ENCODE measurements around the gene AIRE.

The AIRE gene

DNA sequence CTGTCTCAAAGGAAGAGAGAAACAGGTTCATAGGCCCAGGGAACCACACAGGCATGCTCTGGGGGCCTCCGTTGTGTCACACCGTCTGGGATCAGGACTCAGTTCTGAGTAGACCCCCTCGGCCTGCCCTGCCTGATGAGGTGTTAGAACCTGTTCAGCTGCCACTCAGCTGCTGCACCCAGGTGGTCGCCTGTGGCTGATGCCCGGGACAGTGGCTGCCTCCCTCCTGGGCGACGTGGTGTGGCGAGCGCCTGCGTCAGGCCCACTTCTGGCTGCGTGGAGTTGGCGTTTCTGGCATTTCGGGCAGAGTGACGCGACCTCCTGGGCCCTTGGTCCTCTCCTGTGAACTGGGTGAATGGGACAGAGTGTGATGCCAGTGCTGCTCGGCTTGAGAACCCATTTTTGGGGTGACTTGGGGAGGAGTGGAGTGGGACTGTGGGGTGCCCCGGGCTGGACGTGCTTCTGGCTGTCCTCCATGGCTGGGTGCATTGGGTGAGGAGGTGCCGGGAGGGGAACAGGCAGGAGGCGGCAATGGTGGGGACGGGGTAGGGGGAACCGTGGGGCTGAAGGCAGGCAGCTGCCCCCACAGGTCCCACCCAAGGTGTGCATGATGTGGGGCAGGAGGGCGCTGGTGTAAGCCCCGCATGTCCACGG is 42.7 kb downstream of the AIRE start:
- Histone ChIP-seq H3K27me3 (ENCODE audit: control insufficient read depth in 1 of 2, insufficient read depth in 2 of 2, low read length in 2 of 2) (no peaks in the 10 kb centered on the region), H3K36me3 (ENCODE audit: control insufficient read depth in 2 of 2, insufficient read depth in 2 of 2, low read length in 2 of 2) (peaks cover 3 to 12% of the 10 kb centered on the region in 2 donors), H3K9me3 (ENCODE audit: control insufficient read depth in 2 of 2, low read length in 2 of 2) (no peaks in the 10 kb centered on the region), H3K9ac (ENCODE audit: low read length in 2 of 2) (no peak overlapping the region), H3K27ac (ENCODE audit: low read length) (no peak overlapping the region), H3K4me3 (ENCODE audit: low read length in 2 of 2) (no peak overlapping the region), H3K4me1 (ENCODE audit: control insufficient read depth, insufficient read depth, low read length) (no peaks in the 10 kb centered on the region)

DNA sequence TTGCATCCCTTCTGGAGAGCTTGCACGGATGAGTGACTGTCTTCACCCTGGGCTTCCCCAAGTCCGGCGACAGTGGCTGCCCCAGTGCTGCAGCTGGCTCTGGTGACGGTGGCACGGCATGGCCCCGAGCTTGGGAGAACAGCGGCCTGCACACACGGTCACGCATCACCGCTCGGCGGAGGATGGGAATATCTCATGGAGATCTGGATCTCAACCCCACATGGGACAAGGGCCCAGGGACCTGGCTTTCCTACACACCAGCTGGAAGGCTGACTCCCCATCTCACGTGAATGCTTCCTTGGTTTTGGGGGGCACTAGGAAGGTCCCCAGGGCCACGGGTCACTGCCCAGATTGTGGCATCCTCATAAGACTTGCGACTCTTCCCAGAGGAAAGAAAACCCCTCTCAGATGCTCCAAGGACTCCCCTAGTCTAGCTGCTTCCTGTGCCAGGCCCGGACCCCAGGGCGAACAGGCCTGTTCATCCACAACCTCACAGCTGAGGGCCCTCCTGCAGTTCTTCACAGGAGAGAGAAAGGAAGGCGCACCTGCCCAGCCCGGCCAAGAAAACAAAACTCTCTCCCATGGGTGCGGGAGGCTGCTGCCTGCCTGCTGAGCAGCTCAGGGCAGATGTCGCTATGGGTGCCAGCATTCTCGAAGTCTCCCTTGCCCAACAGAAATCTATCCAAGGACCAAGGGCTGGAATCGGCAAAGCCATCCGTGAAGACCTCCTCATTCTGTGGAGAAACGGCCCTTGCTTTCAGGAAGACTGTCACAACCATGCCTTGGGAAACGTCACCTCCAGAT is 43.6 kb downstream of the AIRE start:
- Histone ChIP-seq H3K9ac (ENCODE audit: low read length in 2 of 2) (no peak overlapping the region), H3K27ac (ENCODE audit: low read length) (no peak overlapping the region), H3K36me3 (ENCODE audit: control insufficient read depth in 2 of 2, insufficient read depth in 2 of 2, low read length in 2 of 2) (peaks cover 3 to 9% of the 10 kb centered on the region in 2 donors), H3K4me3 (ENCODE audit: low read length in 2 of 2) (no peak overlapping the region), H3K9me3 (ENCODE audit: control insufficient read depth in 2 of 2, low read length in 2 of 2) (no peaks in the 10 kb centered on the region), H3K4me1 (ENCODE audit: control insufficient read depth, insufficient read depth, low read length) (no peaks in the 10 kb centered on the region), H3K27me3 (ENCODE audit: control insufficient read depth in 1 of 2, insufficient read depth in 2 of 2, low read length in 2 of 2) (no peaks in the 10 kb centered on the region)

DNA sequence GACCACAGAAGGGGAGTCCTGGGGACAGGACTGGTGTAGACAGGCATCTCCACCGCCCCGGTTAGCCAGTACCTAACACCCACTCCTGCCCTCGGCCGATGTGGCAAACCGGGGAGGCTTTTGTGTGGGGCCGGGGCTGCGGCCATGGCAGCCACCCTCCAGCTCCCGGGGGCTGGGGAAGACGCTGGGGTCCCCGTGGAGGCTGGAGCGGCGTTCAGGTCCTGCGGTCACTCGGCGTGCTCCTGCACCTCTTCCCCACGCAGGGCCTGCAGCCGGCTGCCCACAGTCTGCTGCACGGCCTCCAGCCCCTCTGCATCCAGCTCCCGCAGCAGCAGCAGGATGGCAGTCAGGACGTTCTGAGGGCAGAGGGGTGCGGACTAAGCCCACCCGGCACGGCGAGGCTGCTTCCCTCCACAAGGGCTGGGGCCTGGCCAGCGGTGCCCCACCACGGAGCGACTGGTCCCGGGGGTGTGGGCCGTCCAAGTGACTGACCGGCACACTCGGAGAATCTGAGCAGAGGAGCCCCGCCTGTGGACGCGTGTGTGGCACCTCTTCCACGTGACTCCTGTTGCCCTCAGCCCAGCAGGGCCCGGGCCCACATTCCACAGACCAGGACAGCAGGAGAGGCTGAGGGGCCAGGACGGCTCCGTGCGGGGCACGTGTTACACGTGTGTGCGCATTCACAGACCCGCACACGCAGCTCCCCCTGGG is 44.5 kb downstream of the AIRE start:
- Histone ChIP-seq H3K36me3 (ENCODE audit: control insufficient read depth in 2 of 2, insufficient read depth in 2 of 2, low read length in 2 of 2) (peaks cover 3 to 4% of the 10 kb centered on the region in 2 donors), H3K4me3 (ENCODE audit: low read length in 2 of 2) (no peak overlapping the region), H3K9ac (ENCODE audit: low read length in 2 of 2) (no peak overlapping the region), H3K9me3 (ENCODE audit: control insufficient read depth in 2 of 2, low read length in 2 of 2) (no peaks in the 10 kb centered on the region), H3K27me3 (ENCODE audit: control insufficient read depth in 1 of 2, insufficient read depth in 2 of 2, low read length in 2 of 2) (no peaks in the 10 kb centered on the region), H3K27ac (ENCODE audit: low read length) (no peak overlapping the region), H3K4me1 (ENCODE audit: control insufficient read depth, insufficient read depth, low read length) (no peaks in the 10 kb centered on the region)

DNA sequence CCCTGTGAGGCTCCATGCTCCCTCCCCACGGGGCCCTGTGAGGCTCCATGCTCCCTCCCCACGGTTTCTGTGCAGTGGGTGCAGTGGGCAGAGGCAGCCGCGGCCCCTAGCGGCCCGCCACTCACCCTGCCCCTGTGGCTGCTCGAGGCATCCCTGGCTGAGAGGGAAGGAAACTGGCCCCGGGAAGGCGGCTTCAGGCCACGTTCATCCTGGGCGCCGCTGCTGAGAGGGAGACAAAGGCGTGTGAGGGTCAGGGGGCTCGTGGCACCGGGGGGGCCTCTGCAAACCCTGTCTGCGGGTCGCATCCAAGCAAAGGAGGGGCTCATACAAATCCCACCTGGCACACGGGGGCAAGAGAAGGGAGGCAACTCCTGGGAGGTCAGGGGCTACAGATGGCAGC is 45.0 kb downstream of the AIRE start:
- Histone ChIP-seq H3K27me3 (ENCODE audit: control insufficient read depth in 1 of 2, insufficient read depth in 2 of 2, low read length in 2 of 2) (no peaks in the 10 kb centered on the region), H3K9me3 (ENCODE audit: control insufficient read depth in 2 of 2, low read length in 2 of 2) (no peaks in the 10 kb centered on the region), H3K4me3 (ENCODE audit: low read length in 2 of 2) (no peak overlapping the region), H3K9ac (ENCODE audit: low read length in 2 of 2) (no peak overlapping the region), H3K4me1 (ENCODE audit: control insufficient read depth, insufficient read depth, low read length) (no peaks in the 10 kb centered on the region), H3K36me3 (ENCODE audit: control insufficient read depth in 2 of 2, insufficient read depth in 2 of 2, low read length in 2 of 2) (peaks cover 3 to 4% of the 10 kb centered on the region in 2 donors), H3K27ac (ENCODE audit: low read length) (no peak overlapping the region)

DNA sequence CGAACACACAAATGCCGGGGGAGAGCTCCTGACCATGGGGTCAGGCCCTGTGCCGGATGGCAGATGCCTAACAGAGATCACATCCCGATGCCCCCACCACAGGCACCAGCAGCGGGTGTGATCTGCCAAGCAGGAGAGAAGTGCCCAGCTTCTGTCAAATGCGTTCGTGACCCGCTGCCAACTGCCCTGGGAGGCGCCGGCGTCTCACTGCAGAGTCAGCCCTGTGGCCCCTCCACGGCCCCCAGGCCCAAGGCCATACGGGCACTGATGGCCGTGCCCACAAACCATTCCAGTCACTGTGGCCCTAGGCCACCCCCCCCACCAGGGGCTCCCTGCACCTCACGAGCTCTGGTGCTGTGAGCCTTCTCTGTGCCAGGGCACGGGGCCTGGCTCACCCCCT is 45.5 kb downstream of the AIRE start:
- Histone ChIP-seq H3K9ac (ENCODE audit: low read length in 2 of 2) (no peak overlapping the region), H3K27me3 (ENCODE audit: control insufficient read depth in 1 of 2, insufficient read depth in 2 of 2, low read length in 2 of 2) (no peaks in the 10 kb centered on the region), H3K27ac (ENCODE audit: low read length) (no peak overlapping the region), H3K4me1 (ENCODE audit: control insufficient read depth, insufficient read depth, low read length) (no peaks in the 10 kb centered on the region), H3K36me3 (ENCODE audit: control insufficient read depth in 2 of 2, insufficient read depth in 2 of 2, low read length in 2 of 2) (peaks cover 5 to 6% of the 10 kb centered on the region in 2 donors), H3K4me3 (ENCODE audit: low read length in 2 of 2) (no peak overlapping the region), H3K9me3 (ENCODE audit: control insufficient read depth in 2 of 2, low read length in 2 of 2) (no peaks in the 10 kb centered on the region)

DNA sequence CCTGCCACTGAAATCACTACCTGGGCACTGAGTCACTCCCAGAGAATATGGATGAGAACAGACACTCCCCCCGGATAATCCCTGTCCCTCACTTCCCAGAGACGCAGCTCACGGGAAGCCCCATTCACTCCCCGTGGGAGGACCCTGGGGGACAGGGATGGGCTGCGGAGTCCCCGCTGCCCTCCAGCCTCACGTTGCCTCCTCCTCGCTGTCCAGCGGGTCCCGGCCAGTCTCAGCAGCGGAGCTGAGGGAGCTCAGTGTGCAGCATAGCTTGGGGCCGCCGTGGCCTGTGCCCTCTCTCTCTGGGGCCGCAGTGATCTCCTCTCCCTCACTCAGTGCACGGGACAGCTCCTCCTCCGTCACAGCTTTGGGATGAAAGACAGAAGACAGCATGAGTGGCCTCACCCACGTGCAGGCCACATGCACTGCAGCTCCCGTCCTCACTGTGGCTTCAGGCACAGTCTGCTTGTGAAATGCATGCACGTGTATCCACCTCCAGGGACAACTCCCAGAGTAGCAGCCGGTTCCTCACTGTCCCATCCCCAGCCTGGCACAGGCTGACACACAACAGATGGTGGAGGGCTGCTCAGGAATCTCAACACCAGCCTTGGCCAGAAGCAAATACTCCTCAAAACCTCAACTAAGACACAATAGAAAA is 46.1 kb downstream of the AIRE start:
- Histone ChIP-seq H3K27me3 (ENCODE audit: control insufficient read depth in 1 of 2, insufficient read depth in 2 of 2, low read length in 2 of 2) (no peaks in the 10 kb centered on the region), H3K27ac (ENCODE audit: low read length) (no peak overlapping the region), H3K4me3 (ENCODE audit: low read length in 2 of 2) (no peak overlapping the region), H3K9ac (ENCODE audit: low read length in 2 of 2) (no peak overlapping the region), H3K9me3 (ENCODE audit: control insufficient read depth in 2 of 2, low read length in 2 of 2) (no peaks in the 10 kb centered on the region), H3K36me3 (ENCODE audit: control insufficient read depth in 2 of 2, insufficient read depth in 2 of 2, low read length in 2 of 2) (peaks cover 8% of the 10 kb centered on the region in 2 donors), H3K4me1 (ENCODE audit: control insufficient read depth, insufficient read depth, low read length) (no peaks in the 10 kb centered on the region)

DNA sequence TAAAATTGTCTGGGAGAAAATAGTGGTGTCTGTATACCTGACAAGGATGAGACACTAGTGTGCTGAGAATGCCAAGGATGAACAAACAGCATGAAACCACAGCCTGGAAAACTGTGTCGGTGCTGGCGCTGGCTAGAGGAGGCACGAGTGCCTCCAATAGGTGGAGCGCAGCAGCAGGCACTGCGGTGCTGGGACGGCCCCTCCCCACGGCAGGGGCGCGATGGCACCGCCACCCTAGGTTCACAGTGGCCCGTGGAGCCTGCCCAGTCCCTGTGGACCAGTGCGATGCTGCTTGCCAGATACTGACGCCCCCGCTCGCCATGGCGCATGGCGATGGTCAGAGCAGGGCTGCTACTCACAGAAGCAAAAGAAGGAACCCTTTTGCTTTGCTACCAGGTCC is 46.7 kb downstream of the AIRE start:
- H3K36me3 ChIP-seq (ENCODE audit: control insufficient read depth in 2 of 2, insufficient read depth in 2 of 2, low read length in 2 of 2) = peaks cover 8% of the 10 kb centered on the region in 2 donors
- no peak overlapping the region for H3K27ac ChIP-seq (ENCODE audit: low read length)
- no peak overlapping the region for H3K9ac ChIP-seq (ENCODE audit: low read length in 2 of 2)
- no peaks in the 10 kb centered on the region for H3K27me3 ChIP-seq (ENCODE audit: control insufficient read depth in 1 of 2, insufficient read depth in 2 of 2, low read length in 2 of 2)
- H3K9me3 ChIP-seq (ENCODE audit: control insufficient read depth in 2 of 2, low read length in 2 of 2) = no peaks in the 10 kb centered on the region
- no peak overlapping the region for H3K4me3 ChIP-seq (ENCODE audit: low read length in 2 of 2)
- H3K4me1 ChIP-seq (ENCODE audit: control insufficient read depth, insufficient read depth, low read length) = peaks cover 4% of the 10 kb centered on the region

DNA sequence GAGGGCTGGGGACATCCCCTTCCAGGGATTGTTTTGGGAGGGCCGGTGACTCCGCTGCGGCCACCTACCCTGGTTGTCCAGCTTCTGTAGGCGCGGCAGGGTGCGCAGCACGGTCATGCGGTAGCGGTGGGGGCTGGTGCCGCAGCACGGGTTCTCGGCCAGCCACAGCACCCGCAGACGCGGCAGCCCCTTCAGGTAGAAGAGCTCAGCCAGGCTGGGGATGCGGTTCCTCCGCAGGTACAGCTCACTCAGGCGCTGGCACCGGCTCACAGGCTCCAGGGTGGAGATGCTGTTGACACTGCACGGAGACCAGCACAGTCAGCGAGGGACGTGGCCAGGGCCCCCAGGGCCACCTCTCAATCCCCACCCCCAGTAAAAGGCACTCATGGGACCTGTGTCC is 47.3 kb downstream of the AIRE start:
- H3K27ac ChIP-seq (ENCODE audit: low read length) = no peak overlapping the region
- no peak overlapping the region for H3K4me3 ChIP-seq (ENCODE audit: low read length in 2 of 2)
- peaks cover 8% of the 10 kb centered on the region in 2 donors for H3K36me3 ChIP-seq (ENCODE audit: control insufficient read depth in 2 of 2, insufficient read depth in 2 of 2, low read length in 2 of 2)
- H3K27me3 ChIP-seq (ENCODE audit: control insufficient read depth in 1 of 2, insufficient read depth in 2 of 2, low read length in 2 of 2) = no peaks in the 10 kb centered on the region
- no peaks in the 10 kb centered on the region for H3K9me3 ChIP-seq (ENCODE audit: control insufficient read depth in 2 of 2, low read length in 2 of 2)
- H3K9ac ChIP-seq (ENCODE audit: low read length in 2 of 2) = no peak overlapping the region
- H3K4me1 ChIP-seq (ENCODE audit: control insufficient read depth, insufficient read depth, low read length) = peaks cover 4% of the 10 kb centered on the region

DNA sequence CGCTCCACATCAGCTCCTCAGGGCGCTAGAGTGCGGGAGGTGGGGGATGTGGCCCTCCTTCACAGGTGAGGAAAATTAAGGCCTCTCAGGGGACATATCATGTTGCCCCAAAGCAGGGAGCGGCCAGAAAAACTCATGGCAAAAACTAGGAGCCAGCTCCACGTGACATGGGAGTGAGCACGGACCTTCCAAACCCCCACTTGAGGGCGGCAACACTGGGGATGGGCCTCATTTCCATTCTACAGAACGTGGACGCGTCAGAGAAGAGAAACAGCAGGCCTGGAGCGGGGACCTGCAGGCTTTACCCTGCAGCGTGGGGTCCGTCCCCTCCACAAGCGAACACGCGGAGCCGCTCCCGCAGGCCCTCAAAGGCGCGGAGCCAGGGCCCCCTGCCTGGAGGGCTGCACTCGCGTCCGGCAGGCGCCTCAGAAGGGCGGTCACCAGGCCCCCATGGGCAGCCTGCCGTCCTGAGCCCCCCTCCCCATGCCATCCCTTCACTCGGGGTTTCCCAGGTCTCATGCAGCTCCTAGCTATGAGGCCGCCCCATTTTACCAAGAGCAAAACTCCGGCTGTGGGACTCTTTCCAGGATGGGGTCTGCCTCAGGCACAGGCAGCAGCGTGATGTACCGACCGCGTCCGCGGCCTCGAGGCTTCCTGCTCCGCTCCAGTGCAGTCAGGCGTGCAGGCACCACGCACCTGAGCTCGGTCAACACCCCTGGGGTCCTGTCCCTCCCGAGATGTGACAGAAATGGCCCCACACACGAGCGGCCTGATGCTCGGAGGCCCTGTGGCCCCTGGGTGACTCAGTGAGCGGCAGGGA is 48.0 kb downstream of the AIRE start:
- Histone ChIP-seq H3K36me3 (ENCODE audit: control insufficient read depth in 2 of 2, insufficient read depth in 2 of 2, low read length in 2 of 2) (peaks cover 8% of the 10 kb centered on the region in 2 donors), H3K9ac (ENCODE audit: low read length in 2 of 2) (no peak overlapping the region)

More for the DNA sequence above, 48.0 kb downstream of the AIRE start:
- Histone ChIP-seq H3K27ac (ENCODE audit: low read length) (no peak overlapping the region), H3K4me1 (ENCODE audit: control insufficient read depth, insufficient read depth, low read length) (peaks cover 10% of the 10 kb centered on the region), H3K9me3 (ENCODE audit: control insufficient read depth in 2 of 2, low read length in 2 of 2) (no peaks in the 10 kb centered on the region), H3K4me3 (ENCODE audit: low read length in 2 of 2) (no peak overlapping the region), H3K27me3 (ENCODE audit: control insufficient read depth in 1 of 2, insufficient read depth in 2 of 2, low read length in 2 of 2) (no peaks in the 10 kb centered on the region)
